Hematopoietic multipotent progenitor cell treated with erythropoietin and hydrocortisone succinate and interleukin-3 and kit ligand, for 6 days (in vitro differentiated cells): ENCODE data around the gene CRKL.

ENCODE experiments used
- DNase-seq: peaks from one replicate; pipeline ENCODE4 v3.0.0-alpha.2; 2015

Gene CRKL

DNA sequence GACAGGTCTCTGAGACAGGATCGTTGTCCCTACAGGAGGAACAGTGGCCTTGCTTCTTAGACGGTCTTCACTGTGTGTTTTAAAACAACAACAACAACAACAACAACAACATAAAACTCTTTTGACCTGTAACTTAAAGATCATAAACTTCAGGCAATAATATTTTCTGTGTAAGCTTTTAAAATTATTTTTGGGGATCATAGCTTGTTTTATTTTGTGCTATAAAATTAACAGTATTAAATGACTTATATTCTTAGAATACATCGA is 36.1 kb downstream of the CRKL start:
- DNase-seq = no peak

DNA sequence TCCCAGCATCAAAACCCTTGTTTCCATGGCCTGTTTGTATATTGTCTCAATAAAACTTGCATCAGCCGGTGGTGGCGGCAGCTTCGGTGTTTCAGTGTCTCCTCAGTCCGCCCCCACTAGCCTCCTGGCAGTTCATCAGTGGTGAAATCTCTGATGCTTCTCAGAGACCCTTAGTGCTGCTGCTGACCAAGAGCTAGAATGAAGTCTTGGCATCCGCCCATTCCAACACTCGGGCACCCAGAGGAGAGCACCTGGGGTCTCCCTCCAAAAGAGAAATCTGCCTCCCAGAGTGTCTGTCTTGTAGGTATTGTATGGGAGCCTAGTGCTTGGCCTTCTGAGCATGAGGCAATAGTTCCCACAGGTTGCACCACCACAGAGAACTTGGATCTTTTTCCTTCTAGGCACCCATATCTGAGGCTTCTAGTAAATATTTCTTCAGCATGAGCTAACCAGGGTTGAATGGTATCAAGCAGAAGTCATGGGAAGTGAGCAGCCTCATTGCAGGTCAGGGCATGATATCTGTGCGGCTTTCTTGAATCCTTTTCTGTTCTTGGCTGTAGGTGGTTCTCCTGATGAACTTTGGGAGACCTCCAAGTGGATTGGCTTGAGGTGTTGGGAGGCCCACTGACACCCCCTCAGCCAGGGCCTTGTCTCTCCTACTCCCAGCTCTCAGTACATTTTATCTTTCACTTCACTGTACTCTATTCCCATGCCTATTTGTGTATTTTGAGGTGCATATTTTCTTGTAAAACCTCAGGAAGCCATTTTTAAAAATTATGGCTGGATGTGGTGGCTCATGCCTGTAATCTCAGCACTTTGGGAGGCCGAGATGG is 36.7 kb downstream of the CRKL start:
- DNase-seq = no peak

DNA sequence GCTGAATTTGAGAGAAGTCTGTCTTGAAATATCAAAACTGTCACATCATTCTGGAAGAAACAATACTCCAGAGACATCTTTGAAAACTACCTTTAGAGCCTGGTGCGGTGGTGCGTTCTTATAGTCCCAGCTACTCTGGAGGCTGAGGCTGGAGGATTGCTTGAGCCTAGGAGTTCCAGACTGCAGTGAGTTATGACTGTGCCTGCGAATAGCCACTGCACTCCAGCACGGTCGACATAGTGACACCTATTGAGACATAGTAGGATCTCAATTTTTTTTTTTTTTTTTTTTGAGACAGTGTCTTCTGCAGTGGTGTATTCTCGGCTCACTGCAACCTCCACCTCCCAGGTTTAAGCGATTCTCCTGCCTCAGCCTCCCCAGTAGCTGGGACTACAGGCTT is 38.3 kb downstream of the CRKL start:
- no peak for DNase-seq

GRCh38 chr22:20956258-20957101 is 39.3 kb downstream of the CRKL start:
- DNase-seq = peak; percentile 56

DNA sequence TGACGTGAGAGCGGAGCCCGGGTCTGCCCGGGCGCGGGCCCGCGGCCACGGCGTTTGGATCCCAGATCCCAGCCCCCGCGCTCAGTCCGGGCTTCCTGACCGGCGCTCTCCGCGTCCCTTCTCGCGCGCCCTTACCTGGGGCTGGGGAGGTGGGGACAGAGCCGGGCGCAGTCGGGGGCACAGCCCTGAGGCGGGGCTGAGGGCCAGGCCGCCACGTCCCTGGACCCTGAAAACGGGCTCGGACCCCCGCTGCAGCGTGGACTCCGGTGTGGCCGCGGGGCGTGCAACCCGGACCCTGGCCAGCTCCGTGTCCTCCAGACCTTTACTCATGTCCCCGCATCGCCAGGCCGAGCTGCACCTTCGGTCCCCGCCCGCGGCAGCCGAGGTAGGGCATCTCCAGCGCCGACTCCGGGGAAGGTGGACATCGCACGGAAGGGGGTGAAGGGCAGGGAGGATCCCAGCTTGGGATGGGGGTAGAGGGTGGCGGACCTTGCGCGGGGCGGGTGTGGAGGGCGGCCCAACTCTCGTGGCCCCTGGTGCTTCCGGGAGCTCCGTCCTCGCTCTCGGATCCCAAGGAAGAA is 40.0 kb downstream of the CRKL start:
- DNase-seq = peak; percentile 39

- peak; percentile 79 for DNase-seq
These were observed 40.6 kb downstream of the CRKL start for GRCh38 chr22:20957683-20958431.

GRCh38 chr22:20959578-20960461 is 42.6 kb downstream of the CRKL start:
- DNase-seq = no peak

GRCh38 chr22:20960609-20961008 is 43.4 kb downstream of the CRKL start:
- DNase-seq = no peak

- no peak for DNase-seq
These were observed 45.3 kb downstream of the CRKL start for GRCh38 chr22:20962491-20962945.

DNA sequence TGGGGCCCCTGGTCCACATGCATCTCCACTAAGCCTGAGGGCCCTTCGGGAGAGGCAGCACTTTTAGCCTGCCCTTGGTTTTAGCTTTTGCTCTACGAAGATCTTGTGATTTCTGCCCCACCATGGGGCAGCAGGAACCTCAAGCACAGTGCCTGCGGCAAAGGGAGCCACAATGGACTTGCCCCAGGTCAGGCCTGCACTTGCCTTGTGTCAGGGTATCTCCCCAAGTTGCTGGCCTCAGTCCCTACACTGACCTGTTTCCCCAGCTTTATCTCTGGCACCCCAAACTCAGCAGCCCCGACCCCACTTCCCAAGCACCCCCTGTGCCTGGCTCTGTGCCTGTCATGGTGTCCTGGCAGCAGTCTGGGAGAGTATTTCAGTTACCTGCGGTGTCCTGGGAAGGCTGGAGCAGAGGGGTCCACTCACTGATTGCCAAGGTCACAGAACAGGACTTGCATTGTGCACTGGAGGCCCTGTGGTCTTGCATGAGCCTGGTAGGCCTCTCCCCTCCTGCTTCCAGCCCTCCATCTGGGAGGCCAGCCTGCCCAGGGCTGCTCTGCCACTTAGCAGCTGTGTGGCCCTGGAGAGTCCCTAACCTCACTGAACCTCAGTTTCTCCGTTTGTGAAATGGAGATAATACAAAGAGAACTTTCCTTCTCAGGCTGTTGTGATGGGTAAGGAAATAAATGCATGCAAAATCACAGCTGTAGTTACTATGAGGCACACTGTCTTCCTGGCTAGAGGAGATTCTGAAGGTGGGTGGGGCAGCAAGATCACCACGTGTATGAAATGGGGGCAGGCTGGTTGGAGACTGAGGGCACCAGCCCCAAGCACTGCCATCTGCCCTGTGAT is 46.2 kb downstream of the CRKL start:
- DNase-seq = no peak

DNA sequence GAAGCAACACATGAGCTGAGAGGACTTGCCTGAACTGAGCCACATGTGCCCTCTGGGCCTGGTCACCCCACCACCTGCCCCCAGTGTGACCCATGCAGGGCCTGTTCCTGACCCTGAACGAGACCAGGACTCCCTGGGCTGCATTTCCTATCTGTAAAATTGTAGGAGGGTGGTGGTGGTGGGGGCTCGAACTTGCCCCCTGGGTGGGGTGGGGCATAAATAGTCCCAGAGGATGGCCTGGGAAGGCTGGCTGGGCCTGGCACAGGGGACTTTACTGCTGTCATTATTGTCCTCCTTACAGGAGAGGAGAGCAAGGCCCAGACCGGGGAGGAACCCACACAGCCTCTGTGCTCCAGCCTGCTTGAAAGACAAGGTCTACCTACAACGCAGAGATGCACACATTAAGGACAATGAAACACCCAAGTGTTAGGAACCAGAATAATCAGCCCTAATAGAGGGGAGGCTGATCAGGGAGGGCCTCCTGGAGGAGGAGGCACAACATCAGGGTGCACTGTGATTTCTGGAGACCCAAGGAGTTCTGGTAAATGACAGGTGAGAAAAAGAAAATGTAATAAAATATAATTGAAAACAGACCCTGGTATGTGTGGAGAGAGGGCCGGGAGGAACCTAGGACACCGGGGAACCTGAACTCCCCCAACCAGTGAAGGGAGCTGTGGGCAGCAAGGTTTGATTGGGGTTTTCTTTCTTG is 47.0 kb downstream of the CRKL start:
- no peak for DNase-seq

- DNase-seq = no peak
These were observed 47.5 kb downstream of the CRKL start for GRCh38 chr22:20964799-20965103.

DNA sequence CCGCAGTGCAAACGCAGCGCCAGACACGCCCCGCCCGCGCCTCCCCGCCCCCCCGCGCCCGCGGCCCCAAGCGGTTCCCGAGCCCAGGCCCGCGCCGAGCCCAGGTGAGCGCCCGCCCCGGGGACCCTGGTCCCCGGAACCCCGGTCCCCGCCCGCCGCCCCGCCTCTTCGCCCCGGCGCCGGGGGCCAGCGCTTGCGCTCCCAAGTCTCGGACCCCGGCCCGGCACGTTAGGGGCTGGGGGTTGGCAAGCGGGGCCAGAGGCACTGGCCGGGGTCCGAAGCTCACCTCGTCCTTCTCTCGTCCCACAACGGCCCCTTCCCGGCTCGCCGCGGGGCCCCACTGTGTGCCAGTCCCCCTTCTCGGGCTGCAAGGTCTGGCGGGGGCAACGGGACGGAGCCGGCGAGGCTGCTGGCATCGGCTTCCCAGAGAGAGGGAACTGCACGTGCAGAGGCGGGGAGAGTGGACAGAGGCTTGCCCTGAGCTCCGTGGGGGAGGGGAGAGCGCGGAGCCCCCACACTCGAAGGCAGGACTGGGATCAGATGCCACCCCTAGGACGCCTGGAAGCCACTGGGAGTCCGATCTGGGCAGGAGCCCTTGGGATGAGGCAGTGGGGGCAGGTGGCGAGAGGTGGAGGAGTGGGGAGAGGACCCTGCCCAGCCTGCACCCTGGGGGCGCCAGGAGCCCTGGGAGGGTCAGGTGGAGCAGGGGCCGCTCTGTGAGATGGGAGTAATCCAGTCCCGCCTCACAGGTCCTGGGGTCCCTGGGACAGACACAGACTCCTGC is 48.1 kb downstream of the CRKL start:
- DNase-seq = no peak

- DNase-seq = no peak
These were observed 49.0 kb downstream of the CRKL start for GRCh38 chr22:20965888-20966855.

GRCh38 chr22:20966883-20967696 is 49.9 kb downstream of the CRKL start, which contains the start of gene AIFM3:
Gene AIFM3 (plus strand): TSS chr22:20967255. CDS start chr22:20967945, 690 bp downstream.
- DNase-seq = no peak

- DNase-seq = no peak
These were observed 50.5 kb downstream of the CRKL start for GRCh38 chr22:20967697-20968211.

DNA sequence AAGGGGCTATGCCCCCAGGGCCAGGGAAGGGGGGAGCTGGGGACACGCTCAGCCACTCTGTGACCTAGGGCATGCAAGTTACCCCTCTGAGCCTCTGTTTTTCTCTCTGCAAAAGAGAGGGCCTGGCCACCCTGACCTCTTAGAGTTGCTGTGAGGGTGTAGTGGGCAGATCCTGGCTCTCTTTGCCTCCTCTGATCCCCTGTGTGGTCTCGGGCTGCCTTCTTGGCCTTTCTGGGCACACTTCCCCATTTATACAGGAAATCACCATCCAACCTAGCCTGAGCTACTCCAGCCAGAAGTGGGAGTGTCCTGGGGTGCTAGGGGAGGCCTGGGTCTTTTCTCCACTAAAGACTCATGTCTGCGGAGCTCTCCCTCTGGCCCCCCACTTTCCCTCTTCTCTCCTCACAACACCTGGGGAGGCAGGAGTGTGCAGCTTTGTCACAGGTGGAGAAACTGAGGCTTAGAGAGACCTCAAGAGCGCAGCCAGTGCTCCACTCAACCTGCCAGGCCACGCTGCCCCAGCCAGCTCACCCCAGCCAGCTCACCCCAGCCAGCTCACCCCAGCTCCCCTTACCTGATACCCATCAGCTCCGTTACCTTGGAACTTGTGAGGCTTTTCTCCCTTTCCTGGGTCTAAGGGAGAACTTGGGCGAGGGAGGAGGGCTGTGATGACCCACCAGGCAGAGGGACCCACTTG is 51.2 kb downstream of the CRKL start:
- peak; percentile 49 for DNase-seq
